CD14-positive monocyte (primary cell): ENCODE results near the gene UNC13C. TPM values are rescaled to one million over a fixed set of nuclear protein-coding genes. Genes with fewer than 3 reads are reported as not detected.

ENCODE experiments used
- DNase-seq, 3 donors: peaks; one replicate each; pipeline ENCODE4 v3.0.0-alpha.2; 2011 to 2022
- H2AFZ ChIP-seq: 2 replicates; pipeline ENCODE4 v1.6.0; 2012; ENCODE audit warnings: mild to moderate bottlenecking, low read depth, low read length, inconsistent platforms; ENCODE audit not compliant: insufficient read depth, poor library complexity, severe bottlenecking
- H3K27ac ChIP-seq, 2 donors: 1 replicate in 1 of 2; 2 replicates in 1 of 2; pipeline ENCODE4 v1.5.1; 2012 to 2013; ENCODE audit warnings: low read length in 2 of 2, control low read depth in 1 of 2, inconsistent platforms in 1 of 2, low read depth in 1 of 2, mild to moderate bottlenecking in 1 of 2
- H3K27me3 ChIP-seq, 2 donors: one replicate each; pipeline versions ENCODE4 v1.6.0 to v1.6.1; 2011 to 2013; ENCODE audit warnings: low read length in 2 of 2; ENCODE audit not compliant: control insufficient read depth in 2 of 2, insufficient read depth in 2 of 2
- H3K36me3 ChIP-seq, 2 donors: replicated peaks in 1 of 2; 1 replicate in 1 of 2; 2 replicates in 1 of 2; pipeline versions ENCODE4 v1.5.1 to v1.6.1; 2012 to 2013; ENCODE audit warnings: low read length in 2 of 2, control low read depth in 1 of 2, inconsistent platforms in 1 of 2, mild to moderate bottlenecking in 1 of 2; ENCODE audit not compliant: insufficient read depth in 2 of 2, control insufficient read depth in 1 of 2
- H3K4me1 ChIP-seq, 2 donors: 1 replicate in 1 of 2; 2 replicates in 1 of 2; pipeline versions ENCODE4 v1.5.1 to v1.6.1; 2012 to 2013; ENCODE audit warnings: low read length in 2 of 2, control low read depth in 1 of 2, inconsistent platforms in 1 of 2, mild to moderate bottlenecking in 1 of 2, moderate library complexity in 1 of 2; ENCODE audit not compliant: insufficient read depth in 2 of 2, control insufficient read depth in 1 of 2
- H3K4me2 ChIP-seq: replicated peaks from 2 replicates; pipeline ENCODE3; 2012; ENCODE audit warnings: low read length, moderate library complexity, mild to moderate bottlenecking; ENCODE audit not compliant: poor library complexity, severe bottlenecking; ENCODE audit errors: extremely low read depth
- H3K4me3 ChIP-seq, 3 experiments: fragments of 200-600 bp in 1 of 3; sonication (generic) in 1 of 3; replicated peaks in 1 of 3; 1 replicate in 2 of 3; 2 replicates in 1 of 3; pipeline ENCODE4 v1.5.1; 2011 to 2013; ENCODE audit warnings: low read length in 3 of 3, mild to moderate bottlenecking in 3 of 3, control low read depth in 2 of 3, low read depth in 2 of 3, inconsistent platforms in 1 of 3, moderate library complexity in 1 of 3
- H3K79me2 ChIP-seq: 2 replicates; pipeline ENCODE4 v1.6.0; 2012; ENCODE audit warnings: mild to moderate bottlenecking, control low read depth, inconsistent platforms, low read length, moderate library complexity; ENCODE audit not compliant: insufficient read depth
- H3K9ac ChIP-seq: 2 replicates; pipeline ENCODE4 v1.6.0; 2017; ENCODE audit warnings: low read length, mild to moderate bottlenecking; ENCODE audit not compliant: insufficient read depth, poor library complexity, severe bottlenecking
- H3K9me3 ChIP-seq, 2 donors: replicated peaks in 1 of 2; 1 replicate in 1 of 2; 2 replicates in 1 of 2; pipeline versions ENCODE4 v1.5.1 to v1.6.1; 2012 to 2013; ENCODE audit warnings: low read length in 2 of 2, control low read depth in 1 of 2; ENCODE audit not compliant: control insufficient read depth in 1 of 2, insufficient read depth in 1 of 2
- H4K20me1 ChIP-seq: 2 replicates; pipeline ENCODE4 v1.6.0; 2012; ENCODE audit warnings: mild to moderate bottlenecking, low read length, control low read depth, moderate library complexity; ENCODE audit not compliant: insufficient read depth
- H3K27ac Mint-ChIP-seq, 7 donors: one replicate each; pipeline ENCODE4 v1.8.0; 2020; ENCODE audit warnings: mild to moderate bottlenecking in 7 of 7, mixed read lengths in 7 of 7, moderate library complexity in 6 of 7, inconsistent platforms in 2 of 7
- H3K27me3 Mint-ChIP-seq, 3 donors: one replicate each; pipeline ENCODE4 v1.8.0; 2021 to 2022; ENCODE audit warnings: low read depth in 3 of 3, mild to moderate bottlenecking in 3 of 3, mixed read lengths in 3 of 3, moderate library complexity in 3 of 3, inconsistent platforms in 1 of 3
- H3K36me3 Mint-ChIP-seq, 2 donors: one replicate each; pipeline ENCODE4 v1.8.0; 2020; ENCODE audit warnings: mixed read lengths in 2 of 2, inconsistent platforms in 1 of 2, mild to moderate bottlenecking in 1 of 2
- H3K4me1 Mint-ChIP-seq: one replicate; pipeline ENCODE4 v1.8.0; 2020; ENCODE audit warnings: mild to moderate bottlenecking, mixed read lengths
- H3K4me3 Mint-ChIP-seq, 2 donors: one replicate each; pipeline ENCODE4 v1.8.0; 2020; ENCODE audit warnings: mild to moderate bottlenecking in 2 of 2, mixed read lengths in 2 of 2, moderate library complexity in 1 of 2
- H3K9me3 Mint-ChIP-seq, 7 donors: one replicate each; pipeline ENCODE4 v1.8.0; 2020 to 2022; ENCODE audit warnings: mixed read lengths in 7 of 7, mild to moderate bottlenecking in 6 of 7, moderate library complexity in 6 of 7, inconsistent platforms in 2 of 7
- WGBS: methylation state at CpG from one replicate; pipeline ENCODE4 v1.1.5; 2013; ENCODE audit warnings: missing lambda C conversion rate; ENCODE audit not compliant: insufficient coverage; 5-methylcytosine and 5-hydroxymethylcytosine counted together
- intact Hi-C, 2 donors: fragments of 100-400 bp; cut with micrococcal nuclease; formaldehyde crosslinking; loops; one replicate each; pipeline versions ENCODE4 v1.15.0 to v1.15.1; 2023
- polyA plus RNA-seq, 3 donors: library from polyadenylated mRNA; depleted of rRNA in 1 of 3; unstranded in 2 of 3; stranded (reverse) in 1 of 3; fragments of 300-500 nt in 2 of 3; fragments of >200 nt in 1 of 3; fragmentation: Illumina TruSeq in 2 of 3; gene quantifications; 1 replicate in 2 of 3; 2 replicates in 1 of 3; pipeline ENCODE4 v1.2.3, GENCODE V29; 2012 to 2021
- TF ChIP-seq, protein P1 (sequence below): fragments of 200-600 bp; IDR thresholded peaks from one replicate; pipeline ENCODE4 v1.8.0; 2022; ENCODE audit warnings: antibody characterized with exemption, mild to moderate bottlenecking

UNC13C gene
- polyA plus RNA-seq, 3 donors, result not detected

DNA sequence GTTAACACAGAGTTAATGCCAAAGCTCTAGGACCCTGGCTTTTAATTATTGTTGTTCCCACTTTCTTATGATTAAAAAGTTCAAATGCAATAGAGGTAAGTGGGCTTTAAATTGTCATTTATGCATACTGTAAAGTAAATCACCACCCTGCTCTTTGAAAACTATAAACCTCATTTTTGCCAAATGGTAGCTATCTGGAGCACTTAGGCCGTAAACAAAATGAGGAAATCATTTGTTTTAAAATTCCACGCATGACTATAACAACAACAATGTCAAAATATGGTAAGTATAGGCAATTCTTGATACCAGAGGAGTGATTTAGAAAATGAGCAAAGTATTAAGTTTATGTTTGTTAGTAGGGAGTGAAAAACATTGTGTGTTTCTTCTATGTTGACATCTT lies 1.8 kb downstream of the UNC13C start:
- Histone ChIP-seq H3K9ac (no peak overlapping the region), H3K79me2 (no peaks in the 10 kb centered on the region)
- H3K27me3 Mint-ChIP-seq, result peaks cover 22 to 28% (median 24%) of the 10 kb centered on the region in 3 donors

DNA sequence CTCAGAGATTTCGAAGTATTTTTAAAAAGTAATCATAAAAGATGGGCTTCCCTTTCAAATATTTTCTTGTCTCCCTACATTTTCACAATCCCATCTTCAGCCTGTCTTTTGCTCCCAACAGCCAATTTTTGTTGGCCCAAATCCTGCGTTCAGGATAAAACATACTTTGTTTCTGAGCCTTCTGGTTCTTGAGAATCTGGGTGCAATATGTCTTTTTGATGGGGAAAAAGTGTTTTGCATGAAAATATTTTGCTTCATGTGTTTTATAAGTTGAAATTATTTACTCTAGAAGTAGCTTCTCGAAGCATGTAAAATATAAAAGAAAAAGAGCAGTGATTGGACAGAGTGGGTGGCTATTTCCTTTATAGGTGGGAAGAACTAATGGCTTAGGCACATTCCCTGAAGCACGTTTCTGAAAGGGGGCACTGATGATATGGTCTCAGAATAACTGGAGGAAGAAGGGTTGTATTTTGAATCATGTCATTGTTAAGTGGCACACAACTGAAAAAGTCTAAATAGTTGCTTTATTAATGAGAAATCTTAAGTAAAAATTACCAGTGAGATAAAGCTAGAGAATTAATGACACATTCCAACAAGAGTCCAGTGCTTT lies 3.9 kb downstream of the UNC13C start:
- no peak for DNase-seq
- peaks cover 0 to 4% (median 1%) of the 10 kb centered on the region in 7 donors for H3K9me3 Mint-ChIP-seq
- no peak overlapping the region for H3K27ac Mint-ChIP-seq
- WGBS, result 100% methylated on average over 2 of the region's 4 CpGs
- H3K36me3 Mint-ChIP-seq, result no peaks in the 10 kb centered on the region
- peaks cover 7% of the 10 kb centered on the region for H3K4me1 Mint-ChIP-seq
- Histone ChIP-seq H3K4me2 (no peak overlapping the region), H3K4me1 (no peaks in the 10 kb centered on the region), H3K79me2 (no peaks in the 10 kb centered on the region), H3K36me3 (no peaks in the 10 kb centered on the region), H3K9me3 (peaks cover 0 to 9% of the 10 kb centered on the region in 2 donors), H3K27ac (no peak overlapping the region), H3K4me3 (no peak overlapping the region), H3K27me3 (peaks cover 26 to 29% of the 10 kb centered on the region in 2 donors), H3K9ac (no peak overlapping the region), H2AFZ (no peak overlapping the region), H4K20me1 (no peaks in the 10 kb centered on the region)
- TF ChIP-seq, protein P1, sequence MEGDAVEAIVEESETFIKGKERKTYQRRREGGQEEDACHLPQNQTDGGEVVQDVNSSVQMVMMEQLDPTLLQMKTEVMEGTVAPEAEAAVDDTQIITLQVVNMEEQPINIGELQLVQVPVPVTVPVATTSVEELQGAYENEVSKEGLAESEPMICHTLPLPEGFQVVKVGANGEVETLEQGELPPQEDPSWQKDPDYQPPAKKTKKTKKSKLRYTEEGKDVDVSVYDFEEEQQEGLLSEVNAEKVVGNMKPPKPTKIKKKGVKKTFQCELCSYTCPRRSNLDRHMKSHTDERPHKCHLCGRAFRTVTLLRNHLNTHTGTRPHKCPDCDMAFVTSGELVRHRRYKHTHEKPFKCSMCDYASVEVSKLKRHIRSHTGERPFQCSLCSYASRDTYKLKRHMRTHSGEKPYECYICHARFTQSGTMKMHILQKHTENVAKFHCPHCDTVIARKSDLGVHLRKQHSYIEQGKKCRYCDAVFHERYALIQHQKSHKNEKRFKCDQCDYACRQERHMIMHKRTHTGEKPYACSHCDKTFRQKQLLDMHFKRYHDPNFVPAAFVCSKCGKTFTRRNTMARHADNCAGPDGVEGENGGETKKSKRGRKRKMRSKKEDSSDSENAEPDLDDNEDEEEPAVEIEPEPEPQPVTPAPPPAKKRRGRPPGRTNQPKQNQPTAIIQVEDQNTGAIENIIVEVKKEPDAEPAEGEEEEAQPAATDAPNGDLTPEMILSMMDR, result no peak
- intact Hi-C loops, result no loop called here
- H3K4me3 Mint-ChIP-seq, result no peak overlapping the region
- H3K27me3 Mint-ChIP-seq, result peaks cover 19 to 23% (median 21%) of the 10 kb centered on the region in 3 donors

More for the DNA sequence above, 1.8 kb downstream of the UNC13C start:
- peaks cover 0 to 10% of the 10 kb centered on the region in 2 donors for H3K9me3 ChIP-seq
- intact Hi-C loops, result no loop called here
- H3K4me1 ChIP-seq, result no peaks in the 10 kb centered on the region
- no peak overlapping the region for H3K4me3 ChIP-seq
- no peaks in the 10 kb centered on the region for H4K20me1 ChIP-seq
- H3K27me3 ChIP-seq, result peaks cover 30 to 33% of the 10 kb centered on the region in 2 donors
- Mint-ChIP-seq H3K9me3 (peaks cover 0 to 6% (median 1%) of the 10 kb centered on the region in 7 donors), H3K4me1 (peaks cover 7% of the 10 kb centered on the region), H3K27ac (no peak overlapping the region), H3K4me3 (no peak overlapping the region), H3K36me3 (no peaks in the 10 kb centered on the region)
- H3K4me2 ChIP-seq, result no peak overlapping the region
- TF ChIP-seq, protein P1, result no peak
- H2AFZ ChIP-seq, result no peak overlapping the region
- no peaks in the 10 kb centered on the region for H3K36me3 ChIP-seq
- no peak overlapping the region for H3K27ac ChIP-seq
- no peak for DNase-seq
- WGBS, result no CpG with 5 or more reads among the region's 2 CpGs
